Stimulated activated CD8-positive, alpha-beta memory T cell treated with anti-CD3 and anti-CD28 coated beads, Interleukin-7, amount 100 ng/mL, for 48 hours (primary cell): ENCODE data around the gene CDC123.
"Not testable (repeated sequence)": the region's sequence is repeated elsewhere in the genome, so short reads cannot be mapped to it uniquely, and the experiment has no call there.

ENCODE experiments used
- DNase-seq, 2 donors: peaks; one replicate each; pipeline ENCODE4 v3.0.0-alpha.2; 2020; ENCODE audit warnings: low read depth in 1 of 2; ENCODE audit errors: extremely low read depth in 1 of 2

The CDC123 gene, protein sequence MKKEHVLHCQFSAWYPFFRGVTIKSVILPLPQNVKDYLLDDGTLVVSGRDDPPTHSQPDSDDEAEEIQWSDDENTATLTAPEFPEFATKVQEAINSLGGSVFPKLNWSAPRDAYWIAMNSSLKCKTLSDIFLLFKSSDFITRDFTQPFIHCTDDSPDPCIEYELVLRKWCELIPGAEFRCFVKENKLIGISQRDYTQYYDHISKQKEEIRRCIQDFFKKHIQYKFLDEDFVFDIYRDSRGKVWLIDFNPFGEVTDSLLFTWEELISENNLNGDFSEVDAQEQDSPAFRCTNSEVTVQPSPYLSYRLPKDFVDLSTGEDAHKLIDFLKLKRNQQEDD

DNA sequence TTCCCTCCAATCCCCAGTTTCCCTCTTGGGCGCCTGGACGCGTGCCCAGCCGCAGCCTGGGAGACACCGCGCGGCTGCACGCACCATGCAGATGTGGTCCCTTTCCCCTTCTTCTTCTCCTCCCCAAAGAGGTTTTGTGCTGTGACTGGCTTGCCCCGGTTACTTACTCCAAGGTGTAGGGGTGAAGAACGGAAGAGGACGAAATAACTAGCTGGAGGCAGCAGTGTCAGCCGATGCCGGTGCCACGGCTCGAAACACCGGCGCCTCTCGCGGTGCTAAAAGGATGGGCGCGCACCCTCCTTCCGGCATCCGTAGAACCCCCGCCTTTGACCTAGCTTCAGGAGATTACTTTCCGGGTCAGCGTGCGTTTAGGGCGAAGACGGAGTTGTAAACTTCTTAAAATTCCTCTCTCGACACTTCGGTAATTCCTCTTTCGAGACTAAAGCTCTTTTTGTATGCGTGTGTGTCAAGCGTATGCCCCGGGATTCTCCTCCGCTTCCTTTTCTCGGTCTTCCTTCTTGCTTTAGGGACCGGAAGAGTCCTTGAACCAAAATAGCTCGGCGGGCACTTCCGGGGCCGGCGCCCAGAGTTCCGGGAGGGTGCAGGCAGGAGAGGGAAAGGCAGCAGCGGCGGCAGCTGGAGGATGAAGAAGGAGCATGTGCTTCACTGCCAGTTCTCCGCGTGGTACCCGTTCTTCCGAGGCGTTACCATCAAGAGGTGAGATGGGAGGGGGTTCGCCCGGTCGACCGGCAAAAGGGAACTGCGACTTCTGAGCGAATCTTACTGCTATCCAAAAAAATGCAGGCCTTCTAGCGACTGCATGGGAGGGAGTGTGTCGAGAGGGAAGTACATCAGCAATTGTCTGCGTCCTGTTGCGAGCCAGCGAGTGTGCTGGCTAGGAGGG, at the start of gene CDC123, which contains the start of gene NUDT5:
TSS of gene CDC123 (plus strand) at position 586 of the 904 bp plus-strand sequence. CDS start at position 644, 58 bp downstream.
TSS of gene NUDT5 (minus strand) at position 289 of the 904 bp plus-strand sequence. CDS start 9,600 bp downstream, outside the sequence.
- DNase-seq, result peak; percentile 71 to 81

DNA sequence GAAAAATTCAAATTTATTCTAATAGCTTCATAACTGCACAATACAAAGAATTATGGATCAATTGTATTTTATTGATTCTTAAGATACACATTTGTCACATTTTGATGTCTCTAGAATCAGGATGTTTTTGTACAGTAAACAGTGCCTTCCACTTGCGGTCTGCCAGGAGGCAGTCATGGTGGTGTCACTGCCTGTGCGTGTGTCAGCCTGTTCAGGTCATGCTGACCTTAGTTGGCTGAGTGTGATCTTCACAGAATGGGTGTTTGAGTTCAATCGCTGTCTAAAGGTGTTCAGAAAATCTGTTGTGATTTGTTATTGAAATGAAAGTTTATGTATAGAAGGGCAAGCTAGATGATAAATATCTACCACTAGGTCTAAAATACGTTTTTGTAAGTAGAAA, 45.8 kb upstream of the CDC123 start:
- DNase-seq, result no peak

DNA sequence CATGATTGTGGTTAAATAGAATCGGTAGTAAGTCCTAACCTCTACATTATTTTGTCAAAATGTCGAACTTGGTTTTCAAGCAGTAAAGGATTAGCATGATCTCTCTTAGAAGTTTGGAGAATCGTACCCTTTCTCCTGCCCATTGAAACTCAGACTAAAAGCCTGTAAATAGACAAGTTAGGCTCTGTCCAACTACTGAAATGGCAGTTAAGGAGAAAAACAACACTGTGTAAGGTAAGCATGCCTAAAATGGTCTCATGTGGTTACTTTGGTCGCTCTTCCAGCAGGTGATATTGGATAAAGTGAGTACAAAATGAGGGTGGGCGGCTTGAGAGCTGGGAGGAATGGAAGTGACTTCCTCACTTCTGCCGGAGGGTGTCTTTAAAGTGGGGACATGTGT, 41.5 kb upstream of the CDC123 start:
- no peak for DNase-seq

DNA sequence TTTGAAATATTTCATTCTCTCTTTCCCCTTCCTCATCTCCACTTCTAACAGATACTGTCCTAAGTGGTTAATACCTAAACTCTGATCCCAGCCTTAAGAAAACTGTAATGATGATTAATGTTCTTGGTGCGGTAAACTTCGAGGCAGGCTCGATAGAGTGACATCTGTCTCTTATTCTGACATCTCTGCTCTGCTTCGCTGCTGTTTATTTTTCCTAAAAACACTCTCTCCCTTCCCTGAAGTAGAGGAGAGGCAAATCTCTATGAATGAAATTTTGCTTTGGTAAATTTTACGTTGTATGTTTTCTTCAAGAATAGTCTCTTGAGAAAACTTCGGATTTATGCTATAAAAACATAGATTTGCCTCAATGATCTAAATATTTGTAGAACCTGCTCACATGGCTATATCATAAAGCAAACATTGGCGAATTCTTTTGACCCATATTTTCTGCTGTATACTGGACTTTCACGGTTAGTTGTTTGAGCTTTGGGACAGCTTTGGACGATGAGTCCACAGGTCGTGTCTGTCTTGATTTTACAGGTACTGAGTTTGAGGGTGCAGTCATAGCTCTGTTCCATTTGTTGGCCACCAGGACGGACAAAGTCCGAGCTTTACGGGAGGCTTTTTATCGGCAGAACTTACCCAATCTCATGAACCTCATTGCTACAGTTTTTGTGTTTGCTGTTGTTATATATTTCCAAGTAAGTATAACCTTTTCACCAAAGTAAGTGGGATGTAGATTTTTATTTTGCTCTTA, 39.4 kb upstream of the CDC123 start:
- no peak for DNase-seq

DNA sequence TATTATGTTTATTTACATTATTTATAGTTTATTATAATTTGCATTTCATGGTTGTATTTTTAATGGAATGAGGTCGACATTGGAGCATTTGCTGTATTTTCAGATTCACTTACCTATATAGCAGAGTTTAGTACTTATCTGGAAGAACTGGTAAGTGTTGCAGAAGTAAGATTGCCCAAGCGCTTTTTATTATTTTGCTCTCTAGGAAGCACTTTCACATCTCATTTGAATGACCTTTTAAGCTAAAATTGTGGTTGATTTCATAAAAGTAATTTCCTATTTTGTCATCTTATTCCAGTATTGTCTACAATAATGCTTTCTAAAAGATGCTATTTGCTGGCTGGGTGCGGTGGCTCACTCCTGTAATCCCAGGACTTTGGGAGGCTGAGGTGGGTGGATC, 37.9 kb upstream of the CDC123 start:
- DNase-seq, result no peak

DNA sequence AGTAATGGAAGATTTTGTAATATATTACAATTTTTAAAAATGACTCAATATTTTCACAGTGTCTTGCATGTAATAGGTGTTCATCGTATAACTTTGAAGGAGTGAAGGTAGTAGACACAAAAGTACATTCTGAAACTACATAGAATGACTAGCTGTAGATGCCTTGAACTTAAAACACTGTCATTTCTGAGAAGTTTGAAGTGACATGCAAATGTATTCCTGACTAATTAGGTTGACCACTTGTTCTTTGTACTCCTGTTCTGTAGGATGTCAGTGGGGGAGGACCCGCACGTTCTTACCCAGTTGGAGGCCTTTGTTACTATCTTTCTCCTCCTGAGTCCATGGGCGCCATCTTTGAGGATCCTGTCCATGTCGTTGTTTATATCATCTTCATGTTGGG, 35.3 kb upstream of the CDC123 start:
- DNase-seq, result no peak

DNA sequence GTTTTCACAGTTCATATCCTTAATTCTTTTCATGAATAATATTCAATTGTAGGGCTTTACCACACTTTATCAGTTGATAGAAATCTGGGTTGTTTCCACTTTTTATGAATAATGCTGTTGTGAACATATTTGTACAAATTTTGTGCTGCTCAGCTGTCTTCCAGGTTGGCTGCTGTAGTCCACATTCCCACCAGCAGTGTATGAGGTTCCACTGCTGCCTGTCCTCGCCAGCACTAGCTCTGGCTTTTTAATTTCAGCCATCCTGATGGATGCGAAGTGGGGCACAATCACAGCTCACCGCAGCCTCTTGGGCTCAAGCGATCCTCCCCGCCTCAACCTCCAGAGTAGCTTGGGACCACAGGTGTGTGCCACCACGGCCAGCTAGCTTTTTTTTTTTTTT, 33.1 kb upstream of the CDC123 start:
- DNase-seq, result no peak

DNA sequence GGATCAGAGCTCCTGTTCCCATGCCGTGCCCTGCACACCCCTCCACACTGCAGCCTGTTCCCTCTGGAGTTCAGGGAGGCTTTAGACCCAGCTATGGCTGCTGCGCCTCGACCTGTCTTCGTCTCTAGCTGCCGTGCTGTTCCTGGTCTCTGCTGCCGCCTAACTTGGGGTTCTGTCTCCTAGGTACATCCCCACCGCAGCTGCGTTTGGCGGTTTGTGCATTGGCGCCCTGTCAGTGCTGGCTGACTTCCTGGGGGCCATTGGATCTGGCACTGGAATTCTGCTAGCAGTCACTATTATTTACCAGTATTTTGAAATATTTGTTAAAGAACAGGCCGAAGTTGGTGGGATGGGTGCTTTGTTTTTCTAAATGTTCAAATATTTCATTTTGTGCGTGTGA, 31.9 kb upstream of the CDC123 start:
- DNase-seq, result no peak

DNA sequence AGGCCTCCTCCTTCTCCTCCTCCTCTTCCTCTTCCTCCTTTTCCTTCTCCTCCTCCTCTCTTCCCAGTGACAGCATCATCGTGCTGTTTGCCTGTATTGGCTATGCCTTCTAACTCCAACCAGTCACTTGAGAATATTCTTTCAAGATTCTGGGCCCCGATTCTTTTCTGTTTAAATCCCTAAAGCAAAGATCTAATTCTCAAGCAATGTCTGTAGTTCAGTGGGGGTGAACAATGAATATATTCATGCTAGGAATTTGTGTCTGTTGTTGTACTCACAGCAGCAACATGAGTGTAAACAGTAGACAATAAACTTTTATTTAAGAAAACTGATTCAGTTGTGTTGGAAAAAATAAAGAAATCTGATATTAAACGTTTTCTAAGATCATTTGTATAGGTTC, 31.0 kb upstream of the CDC123 start:
- no peak for DNase-seq

DNA sequence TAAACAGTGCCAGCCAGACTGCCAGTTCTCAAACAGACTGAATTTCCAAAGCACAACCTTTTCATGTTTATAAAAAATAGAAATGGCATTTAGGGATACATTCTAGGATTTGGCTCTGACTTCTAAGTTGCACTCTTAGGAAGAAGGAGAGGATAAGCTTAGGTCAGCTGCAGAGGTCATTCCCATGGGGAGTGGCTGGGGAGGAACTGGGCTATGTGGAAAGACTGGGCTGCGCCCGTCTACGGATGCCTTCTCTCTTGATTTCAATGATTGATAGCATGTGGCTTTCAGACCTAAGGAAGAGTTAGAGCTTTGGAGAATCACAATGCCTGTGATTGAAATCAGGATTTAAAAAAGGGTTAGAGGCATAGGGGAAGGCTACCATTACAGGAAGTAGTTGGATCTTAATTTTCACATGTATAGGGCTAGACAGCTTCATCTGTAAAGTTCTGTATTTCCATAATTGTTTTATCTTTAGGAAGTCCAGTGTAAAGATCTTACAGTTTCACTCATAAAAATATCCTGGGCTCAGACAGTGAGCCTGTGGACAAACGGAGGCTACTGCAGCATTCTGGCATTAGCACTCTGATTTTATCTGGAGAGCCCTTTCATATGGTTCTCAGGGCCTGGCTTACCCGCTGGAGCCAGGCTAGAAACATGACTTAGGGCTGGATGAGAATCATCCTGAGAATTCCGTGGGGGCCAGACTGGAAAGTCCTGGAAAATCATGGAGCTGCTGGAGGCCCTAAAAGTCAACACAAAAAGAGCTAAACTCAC, 29.8 kb upstream of the CDC123 start:
- DNase-seq, result no peak

DNA sequence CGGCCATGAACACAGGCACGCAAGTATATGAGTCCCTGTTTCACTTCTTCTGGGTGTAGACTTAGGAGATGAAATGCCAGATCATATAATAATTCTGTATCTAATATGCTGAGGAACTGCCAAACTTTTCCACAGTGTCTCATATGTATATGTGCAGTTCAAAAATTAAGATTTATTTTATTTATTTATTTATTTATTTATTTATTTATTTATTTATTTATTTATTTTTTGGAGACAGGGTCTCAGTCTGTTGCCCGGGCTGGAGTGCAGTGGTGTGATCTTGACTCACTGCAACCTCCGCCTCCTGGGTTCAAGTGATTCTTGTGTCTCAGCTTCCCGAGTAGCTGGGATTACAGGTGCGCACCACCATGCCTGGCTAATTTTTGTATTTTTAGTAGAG, 24.5 kb upstream of the CDC123 start:
- DNase-seq, result not testable (repeated sequence)

DNA sequence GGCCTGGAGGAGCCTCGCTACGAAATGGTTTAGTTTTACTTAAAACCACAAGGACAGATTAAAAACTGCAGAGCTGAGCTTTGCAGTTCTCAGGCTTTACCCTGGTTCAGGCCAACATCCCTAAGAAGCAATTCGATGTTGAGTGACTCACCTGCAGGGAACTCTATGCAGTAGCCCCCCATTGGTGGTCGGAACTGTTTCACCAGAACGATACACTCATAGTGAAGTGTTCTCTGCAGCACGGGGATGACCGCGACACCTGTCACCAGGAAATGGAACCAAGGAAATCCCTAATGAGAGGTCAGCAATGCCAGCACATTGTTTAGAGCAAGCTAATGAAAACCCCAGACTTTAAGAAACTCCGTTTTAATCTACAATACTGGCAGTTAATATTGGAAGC, 18.3 kb upstream of the CDC123 start:
- peak in 1 of 2 donors; percentile 60 for DNase-seq

DNA sequence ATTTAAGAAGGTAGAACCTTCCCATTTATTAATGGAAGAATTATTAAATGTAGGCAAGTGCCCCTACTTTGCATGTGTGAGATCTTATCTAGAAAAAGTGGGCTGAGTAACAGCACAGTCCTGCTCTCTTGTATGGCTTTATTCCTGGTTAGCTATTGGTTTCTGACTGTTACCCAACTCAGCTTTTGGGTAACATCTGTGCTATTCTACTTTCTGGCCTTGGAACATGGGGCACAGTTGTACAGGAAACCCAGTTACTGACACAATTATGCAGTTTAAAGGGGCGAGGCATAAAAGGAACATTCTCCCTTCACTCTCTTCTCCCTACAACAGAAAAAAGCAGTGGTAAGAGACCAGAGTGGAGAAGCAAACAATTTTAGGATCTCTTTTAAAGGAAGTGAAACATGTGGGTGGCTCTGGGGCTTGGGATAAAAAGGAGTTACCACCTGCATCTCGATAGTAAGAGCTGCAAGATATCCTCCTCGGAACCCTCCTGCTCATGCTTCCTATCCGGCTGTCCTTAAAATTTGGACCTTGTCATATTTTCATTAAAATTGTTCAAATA, 16.3 kb upstream of the CDC123 start:
- no peak for DNase-seq

DNA sequence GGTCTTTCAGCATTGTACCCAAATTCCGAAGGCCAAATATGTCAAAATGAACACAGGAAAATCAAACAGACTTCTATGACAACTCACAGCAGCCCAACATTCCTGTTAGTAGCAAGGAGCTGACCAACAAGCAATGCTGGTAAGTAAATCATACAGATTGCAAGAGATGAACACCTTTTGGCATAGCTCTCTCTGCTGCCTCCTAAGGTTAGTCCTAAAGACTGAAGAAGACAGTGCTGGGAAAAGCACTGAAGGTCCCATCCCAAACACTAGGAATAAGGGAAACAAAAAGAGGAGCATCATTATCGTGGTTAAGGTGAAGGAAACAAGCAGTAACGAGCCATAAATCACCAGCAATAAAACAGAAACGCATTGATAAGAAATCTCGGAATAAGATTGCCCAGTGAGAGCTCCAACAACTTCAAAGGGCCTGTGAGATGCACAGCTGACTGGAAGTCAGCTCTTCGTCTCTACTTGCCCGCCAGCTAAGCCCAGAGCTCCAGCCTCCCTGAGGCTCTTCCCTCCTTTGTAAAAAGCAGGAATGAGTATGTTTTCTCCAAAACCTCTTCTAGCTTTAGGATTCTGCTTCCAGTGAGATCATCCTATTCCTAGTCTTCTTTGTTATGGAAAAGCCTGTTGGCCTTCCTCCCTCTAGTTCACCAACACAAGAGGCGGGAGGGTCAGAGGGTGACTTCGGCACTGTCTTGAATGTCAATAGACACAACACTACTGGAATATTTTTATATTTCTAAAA, 15.6 kb upstream of the CDC123 start:
- DNase-seq, result no peak

DNA sequence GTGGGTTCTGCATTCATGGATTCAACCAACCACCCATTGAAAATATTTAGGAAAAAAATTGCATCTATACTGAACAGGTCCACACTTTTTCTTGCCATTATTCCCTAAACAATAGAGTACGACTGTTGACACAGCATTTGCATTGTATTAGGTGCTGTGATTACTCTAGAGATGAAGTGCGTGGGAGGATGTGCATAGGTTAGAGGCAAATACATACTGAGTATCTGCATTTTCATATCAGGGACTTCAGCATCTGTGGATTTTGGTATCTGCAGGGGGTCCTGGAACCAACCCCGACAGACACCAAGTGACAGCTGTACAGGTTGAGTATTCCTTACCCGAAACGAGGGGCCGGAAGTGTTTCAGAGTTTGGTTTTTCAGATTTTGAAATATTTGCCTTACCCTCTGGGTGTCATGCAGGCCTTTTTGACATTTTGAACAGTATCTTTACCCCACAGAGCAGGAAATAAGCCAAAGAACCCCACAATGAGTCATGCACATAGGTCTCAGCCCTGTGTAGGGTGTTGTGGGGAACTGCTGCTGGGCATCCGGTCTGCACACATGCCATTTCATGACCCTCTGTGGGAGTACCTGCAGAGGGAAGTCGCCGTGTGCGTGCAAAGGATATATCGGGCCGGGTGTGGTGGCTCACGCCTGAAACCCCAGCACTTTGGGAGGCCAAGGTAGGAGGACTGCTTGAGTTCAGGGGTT, 14.8 kb upstream of the CDC123 start:
- DNase-seq, result peak; percentile 54 to 79

DNA sequence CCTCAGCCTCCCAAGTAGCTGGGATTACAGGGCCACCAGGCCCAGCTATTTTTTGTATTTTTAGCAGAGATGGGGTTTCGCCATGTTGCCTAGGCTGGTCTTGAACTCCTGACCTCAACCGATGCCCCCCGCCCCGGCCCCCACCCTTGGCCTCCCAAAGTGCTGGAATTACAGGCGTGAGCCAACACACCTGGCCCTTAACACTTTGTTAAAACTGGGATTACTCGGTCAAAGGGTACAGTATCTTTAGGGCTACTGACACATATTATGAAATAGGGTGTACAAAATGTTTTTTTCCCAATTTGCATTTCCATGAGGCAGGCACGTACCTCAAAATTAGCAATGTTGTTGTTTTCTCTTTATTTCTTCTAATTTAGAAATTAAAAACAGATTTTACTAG, 11.8 kb upstream of the CDC123 start:
- DNase-seq, result no peak

DNA sequence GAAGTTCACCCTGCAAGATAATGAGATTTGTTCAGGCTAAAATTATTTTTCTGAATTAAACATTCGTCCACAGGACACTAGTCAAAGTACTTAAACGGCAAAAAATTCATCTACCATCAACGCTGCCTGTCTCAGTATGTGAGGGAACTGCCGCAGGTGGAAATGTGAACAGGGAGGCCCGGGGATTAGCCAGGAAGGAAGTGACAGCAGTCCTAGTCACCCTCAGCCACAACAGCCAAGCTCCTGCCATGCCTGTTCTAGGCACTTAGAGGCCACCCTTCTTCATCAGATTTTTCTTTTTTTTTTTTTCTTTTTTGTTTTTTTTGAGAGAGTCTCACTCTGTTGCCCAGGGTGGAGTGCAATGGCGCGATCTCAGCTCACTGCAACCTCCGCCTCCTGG, 9.7 kb upstream of the CDC123 start:
- DNase-seq, result peak in 1 of 2 donors; percentile 19

DNA sequence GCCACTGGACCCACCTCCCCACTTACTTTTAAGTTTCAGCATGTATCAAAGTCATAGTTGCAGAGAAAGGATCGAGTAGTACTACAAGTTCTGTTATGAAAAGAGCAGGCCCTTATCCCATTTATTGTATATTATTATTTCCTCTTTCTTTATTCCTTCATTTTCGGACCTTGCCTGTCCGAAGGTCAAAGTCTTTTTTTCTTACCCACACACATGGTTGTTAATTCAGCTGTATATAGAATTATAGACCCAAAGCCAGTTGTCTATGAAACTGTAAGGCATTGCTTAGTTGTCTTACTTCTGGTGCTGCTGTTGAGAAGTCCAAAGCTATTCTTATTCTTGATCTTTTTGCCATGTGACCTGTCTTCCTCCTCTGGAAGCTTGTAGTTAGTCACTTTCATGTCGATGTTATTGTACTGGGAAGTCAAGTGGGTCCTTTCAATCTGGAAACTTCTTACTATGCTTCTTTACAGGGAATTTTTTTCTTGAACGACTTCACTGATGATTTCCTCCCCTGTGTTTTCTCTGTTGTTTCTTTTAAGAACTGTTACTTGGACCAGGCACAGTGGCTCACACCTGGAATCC, 8.6 kb upstream of the CDC123 start:
- DNase-seq, result no peak
